PFSK-1 (cell line): ENCODE data around the gene MGAT5.

ENCODE experiments used
- FOXP2 ChIP-seq: optimal IDR thresholded peaks from 2 replicates; pipeline ENCODE3; 2011; ENCODE audit warnings: borderline replicate concordance, control low read depth, inconsistent platforms; ENCODE audit not compliant: insufficient read depth; ENCODE audit errors: extremely low read length, extremely low read depth
- POLR2AphosphoS5 ChIP-seq: IDR thresholded peaks from 2 replicates; pipeline ENCODE4 v1.6.1; 2012; ENCODE audit warnings: low read depth, mild to moderate bottlenecking, control low read depth, low read length, moderate library complexity
- SIN3A ChIP-seq: IDR thresholded peaks from 2 replicates; pipeline ENCODE4 v1.6.1; 2012; ENCODE audit warnings: mild to moderate bottlenecking, low read length, moderate library complexity, borderline replicate concordance; ENCODE audit not compliant: insufficient read depth
- TAF1 ChIP-seq: IDR thresholded peaks from 2 replicates; pipeline ENCODE4 v1.6.1; 2012; ENCODE audit warnings: low read length, control low read depth, borderline replicate concordance; ENCODE audit not compliant: insufficient read depth
- TF ChIP-seq, protein P1 (sequence below), 2 experiments: IDR thresholded peaks; 2 replicates each; pipeline versions ENCODE4 v1.6.1 to v1.8.0; 2011 to 2012; ENCODE audit warnings: low read depth in 2 of 2, low read length in 2 of 2, control low read depth in 1 of 2, inconsistent platforms in 1 of 2, mild to moderate bottlenecking in 1 of 2, moderate library complexity in 1 of 2; ENCODE audit not compliant: insufficient read depth in 1 of 2

Gene MGAT5

DNA sequence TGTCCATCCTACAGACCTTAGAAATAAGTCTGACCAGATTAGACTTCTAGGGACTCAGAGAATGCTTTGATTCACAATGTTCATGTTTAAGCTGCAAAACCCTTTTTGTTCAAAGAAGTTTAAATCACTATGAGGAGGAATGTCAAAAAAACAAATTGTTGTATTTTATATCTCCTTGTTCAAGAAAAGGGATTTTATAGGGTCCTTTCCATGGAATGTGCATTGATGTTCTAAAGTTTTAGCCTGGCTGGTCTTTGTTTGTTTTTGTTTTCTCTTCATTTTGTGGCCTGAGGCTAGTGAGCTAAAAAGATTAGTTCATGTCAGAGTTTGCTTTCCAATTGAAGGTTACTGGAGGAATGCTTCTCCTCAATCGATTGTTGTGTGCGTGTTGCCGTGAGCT lies 77.2 kb downstream of the MGAT5 start:
- no peak for TF ChIP-seq TAF1
- TF ChIP-seq, protein P1, sequence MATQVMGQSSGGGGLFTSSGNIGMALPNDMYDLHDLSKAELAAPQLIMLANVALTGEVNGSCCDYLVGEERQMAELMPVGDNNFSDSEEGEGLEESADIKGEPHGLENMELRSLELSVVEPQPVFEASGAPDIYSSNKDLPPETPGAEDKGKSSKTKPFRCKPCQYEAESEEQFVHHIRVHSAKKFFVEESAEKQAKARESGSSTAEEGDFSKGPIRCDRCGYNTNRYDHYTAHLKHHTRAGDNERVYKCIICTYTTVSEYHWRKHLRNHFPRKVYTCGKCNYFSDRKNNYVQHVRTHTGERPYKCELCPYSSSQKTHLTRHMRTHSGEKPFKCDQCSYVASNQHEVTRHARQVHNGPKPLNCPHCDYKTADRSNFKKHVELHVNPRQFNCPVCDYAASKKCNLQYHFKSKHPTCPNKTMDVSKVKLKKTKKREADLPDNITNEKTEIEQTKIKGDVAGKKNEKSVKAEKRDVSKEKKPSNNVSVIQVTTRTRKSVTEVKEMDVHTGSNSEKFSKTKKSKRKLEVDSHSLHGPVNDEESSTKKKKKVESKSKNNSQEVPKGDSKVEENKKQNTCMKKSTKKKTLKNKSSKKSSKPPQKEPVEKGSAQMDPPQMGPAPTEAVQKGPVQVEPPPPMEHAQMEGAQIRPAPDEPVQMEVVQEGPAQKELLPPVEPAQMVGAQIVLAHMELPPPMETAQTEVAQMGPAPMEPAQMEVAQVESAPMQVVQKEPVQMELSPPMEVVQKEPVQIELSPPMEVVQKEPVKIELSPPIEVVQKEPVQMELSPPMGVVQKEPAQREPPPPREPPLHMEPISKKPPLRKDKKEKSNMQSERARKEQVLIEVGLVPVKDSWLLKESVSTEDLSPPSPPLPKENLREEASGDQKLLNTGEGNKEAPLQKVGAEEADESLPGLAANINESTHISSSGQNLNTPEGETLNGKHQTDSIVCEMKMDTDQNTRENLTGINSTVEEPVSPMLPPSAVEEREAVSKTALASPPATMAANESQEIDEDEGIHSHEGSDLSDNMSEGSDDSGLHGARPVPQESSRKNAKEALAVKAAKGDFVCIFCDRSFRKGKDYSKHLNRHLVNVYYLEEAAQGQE (IDR thresholded peaks at IDR 0.05; ENCODE audit: insufficient read depth in 1 of 2, low read depth in 2 of 2, low read length in 2 of 2) = no peak
- TF ChIP-seq FOXP2 = no peak
- TF ChIP-seq SIN3A = no peak
- TF ChIP-seq POLR2AphosphoS5 = no peak

DNA sequence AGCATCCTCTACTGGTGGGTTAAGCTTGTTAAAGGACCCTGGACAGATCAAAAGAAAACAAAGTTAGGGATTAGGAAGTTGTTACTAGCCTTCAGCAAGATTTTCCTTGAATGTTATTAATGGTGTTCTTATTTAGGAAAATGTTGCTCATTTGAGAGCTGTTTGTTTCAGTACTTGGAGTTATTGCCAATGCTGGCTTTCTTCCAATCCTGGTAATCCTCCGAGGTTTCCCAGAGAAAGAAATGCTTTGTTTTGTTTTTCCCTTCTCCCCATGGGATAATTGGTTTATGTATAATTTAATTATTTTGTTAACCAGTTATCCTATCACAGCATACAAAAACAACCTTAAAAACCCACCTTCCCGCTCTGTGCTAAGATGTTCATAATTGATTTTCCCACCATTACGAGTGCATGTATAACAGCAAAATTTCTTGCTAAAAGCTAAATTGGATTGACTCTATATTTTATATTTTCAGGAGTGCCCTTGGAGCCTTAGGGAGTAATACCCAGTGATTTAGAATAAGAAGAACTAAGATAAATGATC lies 79.8 kb downstream of the MGAT5 start:
- no peak for TF ChIP-seq TAF1
- TF ChIP-seq FOXP2 = no peak
- TF ChIP-seq, protein P1 (IDR thresholded peaks at IDR 0.05; ENCODE audit: insufficient read depth in 1 of 2, low read depth in 2 of 2, low read length in 2 of 2) = no peak
- TF ChIP-seq SIN3A = no peak
- no peak for TF ChIP-seq POLR2AphosphoS5

DNA sequence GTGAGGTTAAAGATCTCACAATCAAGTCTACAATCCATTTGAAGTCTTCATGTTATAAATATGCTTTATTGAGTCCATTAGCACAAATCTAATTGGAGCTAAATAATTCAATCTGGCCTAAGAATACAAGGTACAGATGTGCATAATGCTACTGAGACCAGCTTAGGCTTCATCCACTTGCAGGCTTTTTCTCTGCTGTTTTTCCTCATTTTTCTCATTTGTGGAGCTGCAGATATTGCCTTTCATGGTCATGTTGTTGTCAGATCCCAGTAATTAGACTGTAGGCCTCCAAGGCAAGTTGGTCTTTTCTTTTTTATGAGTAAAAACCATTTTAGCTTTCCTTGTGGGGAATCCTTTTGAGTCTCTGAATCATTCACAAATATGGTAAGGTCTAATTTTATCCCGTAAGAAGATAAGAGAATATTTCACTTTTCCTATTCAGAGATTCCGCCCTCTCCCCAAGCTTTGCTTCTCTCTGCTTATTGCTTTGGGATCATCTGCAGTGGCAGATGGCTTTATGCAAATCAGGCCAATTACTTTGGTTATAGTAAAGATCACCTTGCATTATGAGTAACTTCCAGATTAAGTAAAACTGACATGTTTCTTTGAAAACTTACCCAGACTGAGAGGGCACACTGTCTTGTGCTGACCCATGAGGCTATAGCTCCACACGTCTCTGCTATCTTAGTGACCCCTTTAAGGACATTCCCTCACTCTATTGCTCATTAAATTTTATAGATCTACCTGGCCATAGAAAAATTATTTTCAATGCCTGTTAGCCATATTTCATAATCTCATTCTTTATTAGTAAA lies 80.9 kb downstream of the MGAT5 start:
- TF ChIP-seq, protein P1 (IDR thresholded peaks at IDR 0.05; ENCODE audit: insufficient read depth in 1 of 2, low read depth in 2 of 2, low read length in 2 of 2) = no peak
- TF ChIP-seq TAF1 = no peak
- TF ChIP-seq POLR2AphosphoS5 = no peak
- TF ChIP-seq SIN3A = no peak
- TF ChIP-seq FOXP2 = no peak

DNA sequence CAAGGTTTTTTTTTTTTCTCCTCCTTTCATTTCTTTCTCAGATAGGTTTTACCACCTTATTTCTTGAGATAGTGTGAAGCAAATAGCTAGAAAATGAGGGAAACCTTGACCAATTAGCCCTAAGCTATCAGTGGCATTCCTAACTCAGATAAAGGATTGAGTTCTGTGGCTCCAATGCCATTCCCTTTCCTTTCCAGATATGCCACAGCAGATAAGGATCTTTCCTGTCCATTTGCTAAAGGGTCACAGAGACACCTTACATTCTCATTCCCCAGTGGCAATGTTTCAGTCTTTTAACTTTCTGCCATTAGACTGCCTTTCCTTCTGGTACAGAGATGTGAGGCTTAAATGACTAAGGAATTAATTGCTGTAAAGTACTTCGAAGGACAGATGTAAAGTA lies 81.7 kb downstream of the MGAT5 start:
- TF ChIP-seq FOXP2 (no peak), TAF1 (no peak), POLR2AphosphoS5 (no peak), SIN3A (no peak)
- TF ChIP-seq, protein P1 (IDR thresholded peaks at IDR 0.05; ENCODE audit: insufficient read depth in 1 of 2, low read depth in 2 of 2, low read length in 2 of 2) = no peak

DNA sequence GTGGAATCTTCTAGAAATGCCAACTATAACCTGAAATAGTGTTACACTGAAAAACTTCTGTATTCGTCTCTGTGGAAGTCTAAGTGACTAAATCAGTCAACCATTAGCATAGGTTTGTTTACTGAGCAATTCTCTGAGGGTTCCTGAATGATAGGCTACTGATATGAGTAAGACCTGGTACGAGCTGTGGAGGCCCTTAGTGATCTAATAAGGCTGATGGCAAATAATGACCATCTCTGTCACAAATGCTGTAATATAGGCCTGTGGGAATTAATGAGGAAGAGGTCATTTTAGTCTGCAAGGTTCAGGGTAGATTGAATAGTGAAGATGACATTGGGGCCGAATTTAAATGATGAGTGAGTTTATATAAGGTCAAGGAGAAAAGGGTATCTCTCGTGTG lies 82.5 kb downstream of the MGAT5 start:
- TF ChIP-seq POLR2AphosphoS5 (no peak), FOXP2 (no peak), SIN3A (no peak), TAF1 (no peak)
- TF ChIP-seq, protein P1 (IDR thresholded peaks at IDR 0.05; ENCODE audit: insufficient read depth in 1 of 2, low read depth in 2 of 2, low read length in 2 of 2) = no peak
